T47D (cell line): ENCODE data around the gene PRAMEF11.
A peak's percentile ranks its signal among the peaks of the same experiment; 100 is the strongest.
"Not testable (repeated sequence)": the region's sequence is repeated elsewhere in the genome, so short reads cannot be mapped to it uniquely, and the experiment has no call there.

Experiments used
- DNase-seq, 2 experiments: peaks; one replicate each; pipeline versions ENCODE4 v3.0.0 to v3.0.0-alpha.2; 2011 to 2012; ENCODE audit warnings: low read depth in 1 of 2, low spot score in 1 of 2
- JUND ChIP-seq: IDR thresholded peaks from 2 replicates; pipeline ENCODE4 v1.6.1; 2012; ENCODE audit warnings: low read depth
- in situ Hi-C: cut with HindIII; loops from 2 replicates; pipeline ENCODE4 v1.10.0; 2016; ENCODE audit warnings: low sequenced_read_pairs, low pct_unique_long_range_greater_than_20kb

The PRAMEF11 gene

DNA sequence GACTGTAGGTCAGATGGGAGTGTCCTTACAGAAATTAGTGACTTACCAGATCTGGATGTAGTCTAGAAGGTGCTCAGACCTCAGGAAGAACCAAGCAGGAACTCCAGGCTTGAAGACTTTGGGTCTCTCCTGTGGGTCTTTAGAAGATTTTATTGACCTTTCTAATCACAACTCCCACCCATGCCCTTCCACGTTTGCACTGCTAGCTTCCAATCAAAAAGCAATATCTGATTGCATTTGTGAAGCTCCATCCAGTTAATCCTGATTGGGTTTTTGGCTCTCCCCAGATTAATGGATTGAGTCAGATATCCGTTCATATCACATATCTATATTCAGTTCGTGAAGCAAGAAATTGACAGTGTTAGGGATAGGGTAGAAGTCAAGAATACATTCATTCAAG lies at the start of gene PRAMEF11:
Gene PRAMEF11 (minus strand): TSS at position 101 of the 400 bp plus-strand sequence. CDS start 2,621 bp downstream, outside the sequence.
- DNase-seq, in situ Hi-C loops: not testable (repeated sequence)

DNA sequence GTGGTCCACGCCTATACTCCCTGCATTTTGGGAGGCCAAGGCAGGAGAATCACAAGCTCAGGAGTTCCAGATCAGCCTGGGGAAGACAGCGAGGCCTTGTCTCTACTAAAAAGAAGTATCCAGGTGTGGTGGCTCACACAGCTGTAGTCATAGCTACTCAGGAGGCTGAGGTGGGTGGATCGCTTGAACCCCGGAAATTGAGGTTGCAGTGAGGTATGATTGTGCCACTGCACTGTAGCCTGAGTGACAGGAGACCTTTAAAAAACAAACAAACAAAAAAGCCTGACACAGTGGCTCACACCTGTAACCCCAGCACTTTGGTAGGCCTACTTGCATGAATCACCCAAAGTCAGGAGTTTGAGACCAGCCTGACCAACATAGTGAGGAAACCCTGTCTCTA lies 47.2 kb upstream of the PRAMEF11 start:
- DNase-seq, in situ Hi-C loops: not testable (repeated sequence)

DNA sequence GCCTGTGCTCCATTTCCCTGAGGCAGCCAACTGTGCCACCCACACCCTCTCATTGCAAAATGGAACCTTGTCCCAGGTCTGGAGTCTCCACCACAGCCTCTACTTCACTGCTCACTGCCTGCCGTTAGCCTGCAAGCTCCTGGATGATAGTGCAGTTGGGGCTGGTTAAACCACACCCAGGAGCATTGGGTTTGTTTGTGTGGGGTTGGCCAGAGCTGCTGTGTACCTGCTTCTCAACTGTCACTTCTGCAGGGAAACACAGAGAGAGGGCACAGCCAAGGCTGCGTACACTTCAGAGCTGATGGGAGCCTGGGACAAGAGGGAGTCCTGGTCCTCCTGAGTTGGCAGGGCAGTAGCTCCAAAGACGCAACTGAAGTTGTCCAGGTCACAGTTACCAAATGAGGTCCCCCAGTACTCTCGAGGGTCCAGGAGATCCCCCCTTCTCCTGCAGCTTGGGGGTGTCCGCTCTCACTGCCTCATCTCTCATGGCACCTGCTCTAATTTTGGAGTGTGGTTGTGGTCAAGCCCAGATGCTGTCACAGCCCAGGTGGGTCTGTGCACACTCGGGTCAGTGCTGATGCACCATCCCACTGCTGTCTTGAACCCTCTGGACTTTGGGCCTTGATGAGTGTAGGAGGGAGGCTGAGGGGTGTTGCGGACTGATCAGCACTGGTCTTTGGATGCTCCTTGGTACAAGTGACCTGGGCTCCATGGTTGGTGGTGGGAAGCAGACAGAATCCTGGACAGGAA lies 32.1 kb upstream of the PRAMEF11 start:
- DNase-seq, in situ Hi-C loops: not testable (repeated sequence)

DNA sequence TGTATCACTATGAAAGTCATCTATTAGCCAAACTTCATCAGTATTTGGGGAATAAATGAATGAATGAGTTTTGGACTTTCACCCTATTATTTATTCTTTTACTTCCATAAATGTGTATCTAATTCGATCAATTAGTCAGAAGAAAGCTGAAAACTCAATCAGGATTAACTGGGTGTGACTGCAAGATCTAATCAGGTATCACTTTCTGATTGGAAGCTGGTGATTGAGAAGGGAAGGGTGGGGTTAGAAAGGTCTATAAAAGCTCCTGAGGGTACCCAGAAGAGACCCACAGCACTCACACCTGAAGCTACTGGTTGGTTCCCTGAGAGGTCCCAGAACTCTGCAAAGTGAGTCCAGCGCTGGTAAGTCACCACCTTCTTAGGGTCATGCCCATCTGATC lies 25.6 kb upstream of the PRAMEF11 start, which contains the start of gene PRAMEF2:
Gene PRAMEF2 (plus strand): TSS at position 301 of the 400 bp plus-strand sequence. CDS start 1,924 bp downstream, outside the sequence.
- in situ Hi-C loops = not testable (repeated sequence)

DNA sequence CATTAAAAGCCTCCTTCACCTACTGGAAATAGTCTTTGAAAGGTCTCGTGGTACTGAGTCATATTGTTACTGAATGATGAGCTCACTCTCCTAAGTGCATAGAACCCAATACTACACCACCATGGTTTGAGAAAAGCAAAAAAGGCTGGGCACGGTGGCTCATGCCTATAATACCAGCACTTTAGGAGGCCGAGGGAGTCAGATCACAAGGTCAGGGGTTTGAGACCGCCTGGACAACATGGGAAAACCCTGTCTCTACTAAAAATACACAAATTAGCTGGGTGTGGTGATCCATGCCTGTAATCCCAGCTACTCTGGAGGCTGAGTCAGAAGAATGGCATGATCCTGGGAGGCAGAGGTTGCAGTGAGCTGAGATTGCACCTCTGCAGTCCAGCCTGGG lies 20.6 kb upstream of the PRAMEF11 start:
- in situ Hi-C loops = no loop called here
- no peak for DNase-seq

More for the DNA sequence above, 25.6 kb upstream of the PRAMEF11 start, which contains the start of gene PRAMEF2:
- not testable (repeated sequence) for DNase-seq

DNA sequence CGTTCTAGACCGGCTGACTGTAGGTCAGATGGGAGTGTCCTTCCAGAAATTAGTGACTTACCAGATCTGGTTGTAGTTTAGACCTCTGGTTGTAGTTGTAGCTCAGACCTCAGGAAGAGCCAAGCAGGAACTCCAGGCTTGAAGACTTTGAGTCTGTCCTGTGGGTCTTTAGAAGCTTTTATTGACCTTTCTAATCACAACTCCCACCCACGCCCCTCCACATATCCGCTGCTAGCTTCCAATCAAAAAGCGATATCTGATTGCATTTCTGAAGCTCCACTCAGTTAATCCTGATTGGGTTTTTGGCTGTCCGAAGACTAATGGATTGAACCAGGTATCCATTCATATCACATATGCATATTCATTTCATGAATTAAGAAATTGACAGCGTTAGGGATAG lies 17.4 kb upstream of the PRAMEF11 start, which contains the start of gene HNRNPCL1:
Gene HNRNPCL1 (minus strand): TSS at position 101 of the 400 bp plus-strand sequence. CDS start 431 bp downstream, outside the sequence.
- in situ Hi-C loops, DNase-seq: not testable (repeated sequence)

More for the DNA sequence above, 20.6 kb upstream of the PRAMEF11 start:
- no peak for TF ChIP-seq JUND

DNA sequence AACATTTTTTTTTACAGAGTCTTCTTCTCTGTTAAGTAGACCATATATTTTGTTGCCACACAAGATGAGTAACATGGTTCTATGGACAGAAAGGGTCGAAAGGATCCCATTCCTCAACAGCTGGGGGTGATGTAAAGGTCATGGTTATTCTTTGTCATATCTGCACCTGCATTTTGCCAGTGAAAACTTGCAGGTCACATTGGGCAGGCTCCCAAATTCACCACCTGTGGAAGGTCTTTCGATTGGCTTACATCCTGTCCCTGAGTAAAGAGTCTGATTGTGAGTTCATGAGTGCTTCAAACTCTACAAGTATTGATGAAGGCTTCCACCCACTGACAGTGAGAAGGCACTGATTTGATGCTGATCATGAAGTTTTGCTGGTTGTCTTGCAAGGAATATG lies 2.0 kb upstream of the PRAMEF11 start:
- in situ Hi-C loops, DNase-seq: not testable (repeated sequence)

DNA sequence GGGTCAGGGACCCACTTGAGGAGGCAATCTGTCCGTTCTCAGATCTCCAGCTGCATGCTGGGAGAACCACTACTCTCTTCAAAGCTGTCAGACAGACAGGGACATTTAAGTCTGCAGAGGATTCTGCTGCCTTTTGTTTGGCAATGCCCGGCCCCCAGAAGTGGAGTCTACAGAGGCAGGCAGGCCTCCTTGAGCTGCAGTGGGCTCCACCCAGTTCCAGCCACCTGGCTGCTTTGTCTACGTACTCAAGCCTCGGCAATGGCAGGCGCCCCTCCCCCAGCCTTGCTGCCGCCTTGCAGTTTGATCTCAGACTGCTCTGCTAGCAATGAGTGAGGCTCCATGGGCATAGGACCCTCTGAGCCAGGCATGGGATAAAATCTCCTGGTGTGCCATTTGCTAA lies 12.1 kb downstream of the PRAMEF11 start:
- DNase-seq, in situ Hi-C loops: not testable (repeated sequence)

DNA sequence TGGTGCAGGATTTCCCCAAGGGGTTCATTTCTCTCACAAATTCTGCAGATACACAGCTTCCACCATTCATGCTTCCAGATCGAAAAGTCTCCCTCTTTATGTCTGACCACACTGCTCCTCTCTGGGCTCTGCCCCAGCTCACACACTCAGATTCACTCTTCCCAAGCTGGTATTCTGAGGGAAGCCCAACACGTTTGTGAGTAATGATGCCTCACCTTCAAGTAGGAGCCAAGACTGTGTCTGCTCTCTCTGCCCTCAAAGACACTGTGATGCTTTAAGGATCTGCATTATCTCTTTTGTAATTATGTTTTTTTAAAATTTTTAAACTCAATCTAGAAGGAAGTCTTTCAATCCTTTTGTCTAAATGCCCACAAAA lies 19.8 kb downstream of the PRAMEF11 start:
- no peak for TF ChIP-seq JUND
- no peak for DNase-seq

DNA sequence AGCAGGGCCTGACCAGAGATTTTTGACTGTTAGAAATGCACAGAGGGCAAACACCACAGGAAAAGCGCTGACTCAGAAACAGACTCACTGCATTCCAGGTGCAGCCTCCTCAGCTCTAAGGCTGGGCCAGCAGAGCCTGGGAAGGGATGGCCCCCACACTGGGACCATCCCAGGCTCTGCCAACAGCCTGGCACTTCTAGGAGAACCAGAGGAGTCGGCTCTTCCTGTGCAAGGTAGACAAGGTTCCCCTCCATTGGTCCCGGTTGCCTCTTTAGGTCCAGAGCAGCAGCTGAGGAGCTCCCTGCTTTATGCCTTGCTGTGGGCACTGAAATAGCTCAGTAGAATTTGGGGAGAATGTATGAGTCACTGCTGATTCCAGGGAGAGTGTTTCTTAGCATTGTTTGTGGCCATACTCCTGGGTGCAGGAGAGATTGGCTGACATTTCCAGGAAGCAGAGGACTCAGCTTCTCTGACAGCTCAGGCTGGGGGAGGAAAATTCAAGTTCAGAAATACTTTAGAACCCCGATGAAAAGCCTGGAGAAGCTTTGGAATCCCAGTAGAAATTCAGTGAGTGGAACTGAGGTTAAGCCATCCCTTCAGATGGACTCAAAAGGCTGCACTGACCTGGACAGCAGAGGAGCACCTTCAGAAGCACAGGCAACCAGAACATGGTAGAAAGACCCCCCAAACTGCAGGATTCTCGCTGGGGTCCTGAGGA lies 20.4 kb downstream of the PRAMEF11 start:
- no peak for TF ChIP-seq JUND
- in situ Hi-C loops = no loop called here
- DNase-seq = no peak

More for the DNA sequence above, 19.8 kb downstream of the PRAMEF11 start:
- in situ Hi-C loops = no loop called here

DNA sequence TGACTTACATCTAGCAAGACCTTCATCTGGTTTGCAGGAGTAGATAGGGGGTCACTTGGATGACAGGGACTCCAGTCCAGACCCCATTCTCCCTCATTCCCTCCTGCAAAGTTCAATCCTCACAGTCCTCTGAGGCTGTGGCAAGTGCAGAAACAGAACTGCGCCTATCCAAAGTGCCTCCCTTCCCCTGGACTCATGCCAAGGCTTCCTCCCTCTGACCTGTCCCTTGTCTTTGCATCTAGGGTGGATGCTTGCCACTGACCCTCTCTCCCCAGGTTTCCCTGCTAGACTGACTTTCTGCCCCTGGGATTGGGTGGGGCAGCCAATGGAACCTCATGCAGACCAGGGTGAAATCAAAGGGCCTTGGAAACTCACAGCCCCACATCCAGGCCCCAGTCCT lies 21.3 kb downstream of the PRAMEF11 start:
- no peak for TF ChIP-seq JUND
- in situ Hi-C loops = no loop called here

DNA sequence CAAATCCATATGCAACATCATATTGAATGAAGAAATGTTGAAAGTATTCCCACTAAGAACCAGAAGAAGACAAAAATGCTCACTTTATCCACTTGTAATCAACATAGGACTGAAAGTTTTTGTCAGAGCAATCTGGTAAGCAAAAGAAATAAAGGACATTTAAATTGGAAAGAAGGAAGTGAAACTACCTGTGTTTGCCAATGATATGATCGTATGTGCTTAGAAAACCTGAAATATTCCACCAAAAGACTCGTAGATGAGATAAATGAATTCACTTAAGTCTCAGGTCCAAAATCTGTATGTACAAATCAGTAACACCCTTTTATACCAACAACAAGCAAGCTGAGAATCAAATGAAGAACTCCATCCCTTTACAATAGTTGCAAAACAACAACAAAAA lies 31.5 kb downstream of the PRAMEF11 start:
- TF ChIP-seq JUND = no peak
- DNase-seq = no peak
- in situ Hi-C loops = no loop called here

More for the DNA sequence above, 21.3 kb downstream of the PRAMEF11 start:
- no peak for DNase-seq

DNA sequence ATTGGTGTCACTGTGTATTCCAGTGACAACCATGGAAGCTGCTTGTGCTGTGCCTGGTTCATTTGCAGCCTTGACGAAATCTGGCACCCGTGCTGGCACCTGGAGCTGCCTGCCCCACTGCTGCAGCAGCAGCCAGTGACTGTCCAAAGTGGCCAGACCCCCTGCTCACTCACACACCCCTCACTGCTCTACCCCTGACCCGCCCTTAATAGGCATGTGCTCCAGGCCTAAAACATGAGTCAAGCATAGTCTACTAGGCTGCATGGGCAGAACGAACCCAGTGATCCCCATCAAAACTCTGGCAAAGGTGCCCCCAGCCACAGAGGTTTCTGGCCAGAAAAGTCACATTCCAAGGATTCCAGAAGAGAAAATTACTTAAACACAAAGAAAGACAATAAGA lies 32.3 kb downstream of the PRAMEF11 start:
- in situ Hi-C loops = no loop called here

DNA sequence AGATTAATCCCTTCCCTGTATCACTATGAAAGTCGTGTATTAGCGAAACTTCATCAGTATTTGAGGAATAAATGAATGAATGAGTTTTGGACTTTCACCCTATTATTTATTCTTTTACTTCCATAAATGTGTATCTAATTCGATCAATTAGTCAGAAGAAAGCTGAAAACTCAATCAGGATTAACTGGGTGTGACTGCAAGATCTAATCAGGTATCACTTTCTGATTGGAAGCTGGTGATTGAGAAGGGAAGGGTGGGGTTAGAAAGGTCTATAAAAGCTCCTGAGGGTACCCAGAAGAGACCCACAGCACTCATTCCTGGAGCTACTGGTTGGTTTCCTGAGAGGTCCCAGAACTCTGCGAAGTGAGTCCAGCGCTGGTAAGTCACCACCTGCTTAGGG lies 40.1 kb downstream of the PRAMEF11 start, which contains the start of gene PRAMEF1:
Gene PRAMEF1 (plus strand): TSS at position 301 of the 400 bp plus-strand sequence. CDS start 1,831 bp downstream, outside the sequence.
- in situ Hi-C loops, DNase-seq: not testable (repeated sequence)

More for the DNA sequence above, 32.3 kb downstream of the PRAMEF11 start:
- TF ChIP-seq JUND = no peak
- no peak for DNase-seq

DNA sequence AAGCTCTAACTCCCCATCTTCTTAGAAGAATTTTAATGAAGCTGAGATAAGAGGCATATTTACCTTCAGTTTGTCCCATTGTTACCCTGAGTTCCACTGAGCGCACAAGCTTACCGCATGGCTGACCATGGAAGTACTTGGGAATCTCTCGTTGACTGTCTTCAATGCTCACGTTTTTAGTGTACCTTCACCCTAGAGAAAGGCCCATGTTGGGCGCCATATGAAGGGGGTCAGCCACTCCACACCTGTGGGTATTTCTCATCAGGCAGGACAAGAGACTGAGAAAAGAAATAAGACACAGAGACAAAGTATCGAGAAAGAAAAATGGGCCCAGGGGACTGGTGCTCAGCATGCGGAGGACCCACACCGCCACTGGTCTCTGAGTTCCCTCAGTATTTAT lies 46.5 kb downstream of the PRAMEF11 start:
- DNase-seq, in situ Hi-C loops: not testable (repeated sequence)

DNA sequence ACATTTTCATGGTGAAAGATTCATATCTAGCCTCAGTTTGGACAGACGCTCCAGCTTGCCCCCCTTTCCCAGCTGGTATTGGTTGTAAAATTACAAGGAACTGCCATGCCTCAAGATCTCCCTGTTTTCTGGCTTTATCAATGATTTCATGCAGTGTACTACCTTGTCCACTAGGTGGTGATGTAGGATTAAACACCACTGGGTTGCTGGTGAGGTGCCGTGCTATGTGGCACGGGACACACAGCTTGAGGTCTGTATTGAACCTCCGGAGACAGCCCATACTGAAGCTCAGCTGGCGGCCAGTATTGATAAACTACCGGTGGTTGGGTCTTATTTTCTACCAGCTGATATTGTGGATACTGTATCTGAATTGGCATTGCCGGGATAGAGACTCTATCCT lies 47.4 kb downstream of the PRAMEF11 start:
- DNase-seq = peak in 1 of 2 experiments; percentile 45
- in situ Hi-C loops = not testable (repeated sequence)

DNA sequence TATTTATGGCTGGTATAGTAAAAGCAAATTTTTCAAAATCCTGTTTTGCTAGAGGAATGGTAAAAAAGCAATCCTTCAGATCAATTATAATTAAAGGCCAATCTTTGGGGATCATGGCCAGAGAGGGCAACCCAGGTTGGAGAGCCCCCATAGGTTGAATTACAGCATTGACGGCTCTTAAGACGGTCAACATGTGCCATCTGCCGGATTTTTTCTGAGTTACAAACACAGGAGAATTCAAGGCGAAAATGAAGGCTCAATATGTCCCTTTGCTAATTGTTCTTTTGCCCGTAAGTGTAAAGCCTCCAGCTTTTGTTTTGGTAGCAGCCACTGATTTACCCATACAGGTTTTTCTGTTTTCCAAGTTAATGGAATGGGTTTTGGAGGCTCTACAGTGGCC lies 49.7 kb downstream of the PRAMEF11 start:
- DNase-seq, in situ Hi-C loops: not testable (repeated sequence)
